Gastrocnemius medialis (tissue), 4 donors: ENCODE results near the gene MRPL51. TPM values are rescaled to one million over a fixed set of nuclear protein-coding genes. Genes with fewer than 3 reads are reported as not detected.
A peak's percentile ranks its signal among the peaks of the same experiment; 100 is the strongest.

Experiments
- ATAC-seq, 2 donors: fragments of 150-250 bp; one replicate each; pipeline ENCODE4 v1.9.1; 2016
- DNase-seq, 2 donors: peaks; one replicate each; pipeline ENCODE4 v3.0.0-alpha.2; 2019
- H3K27ac ChIP-seq, 4 donors: fragments of 200-600 bp; sonication (generic); 1 replicate in 1 of 4; 2 replicates in 3 of 4; pipeline ENCODE4 v1.5.1; 2016 to 2018; ENCODE audit warnings: mild to moderate bottlenecking in 2 of 4, moderate library complexity in 1 of 4
- H3K27me3 ChIP-seq, 3 donors: fragments of 200-600 bp; sonication (generic) in 2 of 3; 1 replicate in 1 of 3; 2 replicates in 2 of 3; pipeline versions ENCODE4 v1.5.1 to v1.6.0; 2016 to 2019; ENCODE audit warnings: mild to moderate bottlenecking in 1 of 3, moderate library complexity in 1 of 3
- H3K36me3 ChIP-seq, 2 donors: fragments of 200-600 bp; sonication (generic) in 1 of 2; one replicate each; pipeline ENCODE4 v1.5.1; 2017 to 2018
- H3K4me1 ChIP-seq, 2 donors: fragments of 200-600 bp; sonication (generic) in 1 of 2; one replicate each; pipeline ENCODE4 v1.5.1; 2016 to 2017; ENCODE audit warnings: mild to moderate bottlenecking in 2 of 2
- H3K4me3 ChIP-seq, 4 donors: fragments of 200-600 bp; sonication (generic) in 3 of 4; 1 replicate in 1 of 4; 2 replicates in 3 of 4; pipeline ENCODE4 v1.5.1; 2016 to 2019; ENCODE audit warnings: mild to moderate bottlenecking in 2 of 4
- H3K9me3 ChIP-seq, 3 donors: fragments of 200-600 bp; sonication (generic) in 2 of 3; 1 replicate in 1 of 3; 2 replicates in 2 of 3; pipeline ENCODE4 v1.5.1; 2016 to 2019
- CTCF ChIP-seq, 5 experiments: fragments of 450-650 bp in 3 of 5; fragments of 200-600 bp in 2 of 5; sonication (generic) in 2 of 5; IDR thresholded peaks in 4 of 5; conservative IDR thresholded peaks in 1 of 5; 1 replicate in 4 of 5; 2 replicates in 1 of 5; pipeline ENCODE4 v1.5.1; 2016 to 2019; ENCODE audit warnings: antibody characterized with exemption in 5 of 5, mild to moderate bottlenecking in 3 of 5, moderate library complexity in 3 of 5
- POLR2A ChIP-seq, 2 donors: fragments of 450-650 bp; IDR thresholded peaks; one replicate each; pipeline ENCODE4 v1.6.1; 2017; ENCODE audit warnings: antibody characterized with exemption in 2 of 2, mild to moderate bottlenecking in 2 of 2, moderate library complexity in 2 of 2
- in situ Hi-C, 4 donors: fragments of 200-750 bp; cut with MboI; loops; one replicate each; pipeline versions ENCODE4 v1.15.0 to v1.8.0; 2017; ENCODE audit warnings: low sequenced_read_pairs in 4 of 4
- intact Hi-C: fragments of 100-400 bp; cut with DNase I; formaldehyde crosslinking; loops from one replicate; pipeline ENCODE4 v1.15.1; 2023; ENCODE audit warnings: low total_unique reads
- total RNA-seq, 4 donors: library from RNA; depleted of rRNA; stranded (reverse); fragments of >200 nt; gene quantifications; one replicate each; pipeline versions ENCODE4 v1.1.0 to v1.2.3, GENCODE V29; 2016

Gene MRPL51
- total RNA-seq, 4 donors from 2014 or later: 76.6 to 147 (median 124) TPM

GRCh38 chr12:6540181-6540877 is 47.3 kb upstream of the MRPL51 start:
- Histone ChIP-seq H3K36me3 (peaks cover 0 to 27% of the 10 kb centered on the region in 2 donors), H3K27ac (peak overlapping the region; percentile 91 to 97 (median 96)), H3K27me3 (no peaks in the 10 kb centered on the region), H3K4me3 (peak overlapping the region in 2 of 4 donors; percentile 10 to 17), H3K4me1 (peaks cover 34 to 47% of the 10 kb centered on the region in 2 donors), H3K9me3 (no peaks in the 10 kb centered on the region)
- in situ Hi-C loops (loop anchor here in 3 of 4 donors (5.0 to 25.0 kb wide), 3 partner anchors 116 to 203 kb away; no protein-coding TSS in a partner anchor), intact Hi-C loops (no loop called here)
- ATAC-seq (peak; percentile 54 to 76), DNase-seq (peak; percentile 78 to 89)
- TF ChIP-seq POLR2A (IDR thresholded peaks at IDR 0.05) (no peak), CTCF (IDR thresholded peaks at IDR 0.05 in 4 of 5, conservative IDR thresholded peaks at IDR 0.05 in 1 of 5) (no peak)

- TF ChIP-seq CTCF (IDR thresholded peaks at IDR 0.05 in 4 of 5, conservative IDR thresholded peaks at IDR 0.05 in 1 of 5): no peak
- Histone ChIP-seq H3K9me3 (no peaks in the 10 kb centered on the region), H3K4me1 (peaks cover 34 to 48% of the 10 kb centered on the region in 2 donors), H3K4me3 (no peak overlapping the region), H3K36me3 (peaks cover 0 to 27% of the 10 kb centered on the region in 2 donors), H3K27me3 (no peaks in the 10 kb centered on the region), H3K27ac (peak overlapping the region; percentile 91 to 97 (median 96))
- intact Hi-C loops (loop anchor here (5.0 kb wide), 1 partner anchor 202 kb away; no protein-coding TSS in a partner anchor), in situ Hi-C loops (loop anchor here in 3 of 4 donors (5.0 to 25.0 kb wide), 3 partner anchors 115 to 202 kb away; no protein-coding TSS in a partner anchor)
- DNase-seq (peak in 1 of 2 donors; percentile 50), ATAC-seq (no peak)
Observed at GRCh38 chr12:6539707-6540134, 46.7 kb upstream of the MRPL51 start.

GRCh38 chr12:6539314-6539682 is 46.2 kb upstream of the MRPL51 start:
- Histone ChIP-seq H3K4me1 (peaks cover 34 to 48% of the 10 kb centered on the region in 2 donors), H3K27ac (peak overlapping the region; percentile 91 to 97 (median 96)), H3K9me3 (no peaks in the 10 kb centered on the region), H3K27me3 (no peaks in the 10 kb centered on the region), H3K4me3 (no peak overlapping the region), H3K36me3 (peaks cover 0 to 27% of the 10 kb centered on the region in 2 donors)
- in situ Hi-C loops: loop anchor here in 1 of 4 donors (25.0 kb wide), 1 partner anchor 127 kb away; no protein-coding TSS in a partner anchor
- TF ChIP-seq POLR2A (IDR thresholded peaks at IDR 0.05): no peak
- TF ChIP-seq CTCF (IDR thresholded peaks at IDR 0.05 in 4 of 5, conservative IDR thresholded peaks at IDR 0.05 in 1 of 5): no peak
- DNase-seq (no peak), ATAC-seq (no peak)
- intact Hi-C loops: loop anchor here (5.0 kb wide), 1 partner anchor 202 kb away; no protein-coding TSS in a partner anchor

DNA sequence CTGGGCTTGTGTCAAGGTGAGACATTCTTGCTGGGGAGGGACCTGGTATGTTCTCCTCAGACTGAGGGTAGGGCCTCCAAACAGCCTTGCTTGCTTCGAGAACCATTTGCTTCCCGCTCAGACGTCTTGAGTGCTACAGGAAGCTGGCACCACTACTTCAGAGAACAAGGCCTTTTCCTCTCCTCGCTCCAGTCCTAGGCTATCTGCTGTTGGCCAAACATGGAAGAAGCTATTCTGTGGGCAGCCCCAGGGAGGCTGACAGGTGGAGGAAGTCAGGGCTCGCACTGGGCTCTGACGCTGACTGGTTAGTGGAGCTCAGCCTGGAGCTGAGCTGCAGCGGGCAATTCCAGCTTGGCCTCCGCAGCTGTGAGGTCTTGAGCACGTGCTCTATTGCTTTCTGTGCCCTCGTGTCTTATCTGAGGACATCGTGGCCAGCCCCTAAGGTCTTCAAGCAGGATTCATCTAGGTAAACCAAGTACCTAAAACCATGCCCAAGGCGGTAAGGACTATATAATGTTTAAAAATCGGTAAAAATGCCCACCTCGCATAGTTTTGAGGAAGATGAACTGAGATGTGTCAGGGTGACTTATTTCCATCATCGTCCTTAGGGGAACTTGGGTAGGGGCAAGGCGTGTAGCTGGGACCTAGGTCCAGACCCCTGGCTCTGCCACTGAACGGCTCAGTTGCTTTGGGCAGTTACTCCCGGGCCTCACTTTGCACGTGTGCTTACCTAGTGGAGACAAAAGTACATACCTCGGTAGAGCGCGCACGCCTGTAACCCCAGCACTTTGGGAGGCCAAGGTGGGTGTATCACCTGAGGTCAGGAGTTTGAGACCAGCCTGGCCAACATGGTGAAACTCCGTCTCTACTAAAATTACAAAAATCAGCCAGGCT is 45.6 kb upstream of the MRPL51 start:
- Histone ChIP-seq H3K27me3 (no peaks in the 10 kb centered on the region), H3K9me3 (no peaks in the 10 kb centered on the region), H3K4me3 (no peak overlapping the region), H3K27ac (peak overlapping the region; percentile 91 to 97 (median 96)), H3K36me3 (peaks cover 0 to 27% of the 10 kb centered on the region in 2 donors), H3K4me1 (peaks cover 34 to 50% of the 10 kb centered on the region in 2 donors)
- no peak for ATAC-seq
- peak in 1 of 2 donors; percentile 64 for DNase-seq
- no peak for TF ChIP-seq CTCF (IDR thresholded peaks at IDR 0.05 in 4 of 5, conservative IDR thresholded peaks at IDR 0.05 in 1 of 5)
- peak in 1 of 2 donors; percentile 21 for TF ChIP-seq POLR2A (IDR thresholded peaks at IDR 0.05)
- intact Hi-C loops (loop anchor here (1.0 to 5.0 kb wide), 2 partner anchors 115 to 201 kb away; no protein-coding TSS in a partner anchor), in situ Hi-C loops (loop anchor here in 1 of 4 donors (25.0 kb wide), 1 partner anchor 126 kb away; no protein-coding TSS in a partner anchor)
